HepG2 (cell line): ENCODE data around the gene GFRA4. TPM values are rescaled to one million over a fixed set of nuclear protein-coding genes. Genes with fewer than 3 reads are reported as not detected.

Experiments
- ATAC-seq: fragments of 200-7000 bp; cut with Tn5 transposase; 3 replicates; pipeline ENCODE4 v1.9.1; 2020; ENCODE audit warnings: mild to moderate bottlenecking, moderate library complexity
- BruUV-seq: library from RNA; stranded (reverse); fragments of 400-500 nt; replicated peaks from 2 replicates; lab custom pipeline; 2021; lab: Mats Ljungman, UMichigan
- CTCF ChIA-PET: fragments of 300-600 bp; formaldehyde crosslinking; extraction: SDS; loops from one replicate; lab custom pipeline; 2021; ENCODE audit warnings: low total read pairs, inconsistent platforms, low intra/inter-chr PET ratio; lab: Yijun Ruan, JAX
- POLR2A ChIA-PET: fragments of 350-600 bp; sonication (Branson Sonifier 250); formaldehyde crosslinking; loops from one replicate; lab custom pipeline; 2020; ENCODE audit warnings: antibody characterized with exemption, inconsistent platforms; lab: Yijun Ruan, JAX
- DNase-seq: peaks from one replicate; pipeline ENCODE4 v3.0.0-alpha.2; 2015; ENCODE audit warnings: low spot score
- FAIRE-seq: peaks from 3 replicates; lab custom pipeline; 2011; peaks lifted over from hg19 to GRCh38; lab: Jason Lieb, UNC
- H2AFZ ChIP-seq: one replicate; pipeline ENCODE4 v1.6.1; 2011; ENCODE audit warnings: low read length, inconsistent platforms
- H3K27ac ChIP-seq: fragments of 300-600 bp; 3 replicates; pipeline ENCODE4 v1.8.0; 2011; ENCODE audit warnings: mixed run types, mild to moderate bottlenecking, mixed read lengths, low read length, inconsistent platforms; ENCODE audit not compliant: insufficient read depth; ENCODE audit errors: extremely low read length
- H3K27me3 ChIP-seq, 2 experiments: fragments of 200-600 bp in 1 of 2; 2 replicates in 1 of 2; 3 replicates in 1 of 2; pipeline versions ENCODE4 v1.6.0 to v1.8.0; 2011; ENCODE audit warnings: low read length in 2 of 2, mild to moderate bottlenecking in 2 of 2, moderate library complexity in 2 of 2, inconsistent platforms in 1 of 2; ENCODE audit not compliant: insufficient read depth in 2 of 2, control insufficient read depth in 1 of 2
- H3K36me3 ChIP-seq, 2 experiments: fragments of 200-600 bp in 1 of 2; replicated peaks in 1 of 2; 2 replicates in 1 of 2; 3 replicates in 1 of 2; pipeline versions ENCODE4 v1.5.1 to v1.8.0; 2011; ENCODE audit warnings: low read length in 2 of 2, inconsistent platforms in 1 of 2; ENCODE audit not compliant: insufficient read depth in 2 of 2, control insufficient read depth in 1 of 2
- H3K4me1 ChIP-seq: 2 replicates; pipeline ENCODE4 v1.5.1; 2012; ENCODE audit warnings: low read length, inconsistent platforms; ENCODE audit not compliant: insufficient read depth
- H3K4me2 ChIP-seq: 2 replicates; pipeline ENCODE4 v1.6.0; 2011; ENCODE audit warnings: low read depth, low read length, inconsistent platforms
- H3K4me3 ChIP-seq, 3 experiments: fragments of 200-600 bp in 1 of 3; sonication (generic), shearing (Covaris generic) in 1 of 3; replicated peaks in 1 of 3; 2 replicates each; pipeline ENCODE4 v1.5.1; 2011 to 2016; ENCODE audit warnings: low read length in 3 of 3, inconsistent platforms in 2 of 3, low read depth in 2 of 3, mild to moderate bottlenecking in 2 of 3, control low read depth in 1 of 3, mixed read lengths in 1 of 3; ENCODE audit not compliant: insufficient read depth in 1 of 3
- H3K79me2 ChIP-seq: one replicate; pipeline ENCODE4 v1.6.1; 2011; ENCODE audit warnings: low read length, inconsistent platforms; ENCODE audit not compliant: insufficient read depth
- H3K9ac ChIP-seq: 2 replicates; pipeline ENCODE4 v1.6.0; 2011; ENCODE audit warnings: mild to moderate bottlenecking, low read depth, low read length, inconsistent platforms; ENCODE audit not compliant: insufficient read depth
- H3K9me3 ChIP-seq: 2 replicates; pipeline ENCODE4 v1.5.1; 2012; ENCODE audit warnings: mild to moderate bottlenecking, low read length
- H4K20me1 ChIP-seq: 2 replicates; pipeline ENCODE4 v1.6.0; 2011; ENCODE audit warnings: inconsistent platforms, mild to moderate bottlenecking, low read length, moderate library complexity; ENCODE audit not compliant: insufficient read depth
- SUZ12 ChIP-seq: fragments of 150-350 bp; IDR thresholded peaks from 2 replicates; pipeline ENCODE4 v1.6.1; 2014; ENCODE audit warnings: low read depth, low read length
- ZNF737 ChIP-seq: sonication (generic); formaldehyde crosslinking; IDR thresholded peaks from 2 replicates; pipeline ENCODE4 v1.5.0; 2020; ENCODE audit warnings: missing genetic modification reagents, mild to moderate bottlenecking, borderline replicate concordance
- ZNF891 ChIP-seq: sonication (generic); formaldehyde crosslinking; IDR thresholded peaks from 2 replicates; pipeline ENCODE4 v1.5.0; 2020; ENCODE audit warnings: mild to moderate bottlenecking, missing genetic modification reagents
- WGBS: methylation state at CpG from one replicate; pipeline ENCODE4 v1.1.6; 2017; ENCODE audit warnings: low lambda C conversion rate; 5-methylcytosine and 5-hydroxymethylcytosine counted together
- in situ Hi-C: cut with HindIII; loops from 2 replicates; pipeline ENCODE4 v1.10.0; 2017; ENCODE audit warnings: low pct_unique_long_range_greater_than_20kb; ENCODE audit not compliant: extremely low pct_ligation_motif_present
- intact Hi-C: fragments of 100-400 bp; cut with micrococcal nuclease; formaldehyde crosslinking; loops from one replicate; pipeline ENCODE4 v1.10.0; 2022; ENCODE audit not compliant: unreplicated experiment
- polyA plus RNA-seq, 8 experiments: library from polyadenylated mRNA; depleted of rRNA in 3 of 8; stranded (reverse) in 7 of 8; unstranded in 1 of 8; fragments of >200 nt; fragmentation: Illumina TruSeq in 4 of 8; extraction: Trizol in 4 of 8; gene quantifications; 2 replicates each; pipeline versions ENCODE4 v1.2.1 to v1.2.3, GENCODE V29; 2011 to 2016; ENCODE audit warnings: low read depth in 4 of 8, missing spikeins in 1 of 8, mixed read lengths in 1 of 8; ENCODE audit not compliant: insufficient read depth in 1 of 8
- total RNA-seq, 5 experiments: library from RNA; depleted of rRNA; stranded (reverse); fragments of >200 nt; fragmentation: Illumina TruSeq; extraction: Trizol; gene quantifications; 2 replicates each; pipeline ENCODE4 v1.2.3, GENCODE V29; 2016; ENCODE audit warnings: low read depth in 1 of 5
- TF ChIP-seq, protein P1 (sequence below): sonication (generic); formaldehyde crosslinking; IDR thresholded peaks from 2 replicates; pipeline ENCODE4 v1.4.0; 2020; ENCODE audit warnings: mild to moderate bottlenecking, missing genetic modification reagents
- TF ChIP-seq, protein P2 (sequence below): sonication (generic); formaldehyde crosslinking; IDR thresholded peaks from 2 replicates; pipeline ENCODE4 v1.4.0; 2020; ENCODE audit warnings: missing genetic modification reagents, mild to moderate bottlenecking, borderline replicate concordance
- TF ChIP-seq, protein P3 (sequence below): sonication (generic); formaldehyde crosslinking; conservative IDR thresholded peaks from 2 replicates; pipeline ENCODE4 v1.8.0; 2022; ENCODE audit warnings: missing genetic modification reagents
- TF ChIP-seq, protein P4 (sequence below): sonication (generic); formaldehyde crosslinking; IDR thresholded peaks from 2 replicates; pipeline ENCODE4 v1.4.0; 2020; ENCODE audit warnings: missing genetic modification reagents, borderline replicate concordance
- TF ChIP-seq, protein P5 (sequence below): sonication (generic); formaldehyde crosslinking; IDR thresholded peaks from 2 replicates; pipeline ENCODE4 v1.8.1; 2022; ENCODE audit warnings: mild to moderate bottlenecking, missing genetic modification reagents

GFRA4 gene
- total and polyA plus RNA-seq, 2 of the 13 experiments (the other 11 are each of a cell fraction or from before 2014, with no cell fraction given) = not detected

DNA sequence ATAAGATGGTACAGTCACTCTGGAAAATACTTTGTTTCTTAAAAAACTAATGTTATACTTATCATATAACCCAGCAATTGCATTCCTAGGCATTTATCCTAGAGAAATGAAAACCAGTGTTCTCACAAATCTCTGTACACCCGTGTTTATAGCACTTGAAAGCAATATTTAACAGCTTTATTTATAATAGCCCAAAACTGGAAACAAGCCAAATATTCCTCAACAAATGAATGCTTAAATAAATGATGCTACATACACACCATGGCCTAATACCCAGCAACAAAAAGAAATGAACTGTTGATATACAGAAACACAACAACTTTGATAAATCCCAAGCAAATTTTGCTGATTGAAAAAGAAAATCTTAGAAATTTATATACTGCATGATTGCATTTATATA is 51.3 kb downstream of the GFRA4 start:
- H3K27ac ChIP-seq = no peak overlapping the region
- H3K79me2 ChIP-seq = no peaks in the 10 kb centered on the region
- no peak overlapping the region for H3K4me3 ChIP-seq
- H3K4me1 ChIP-seq = no peaks in the 10 kb centered on the region
- H3K4me2 ChIP-seq = no peak overlapping the region
- DNase-seq (no peak), FAIRE-seq (no peak), ATAC-seq (no peak)
- no peaks in the 10 kb centered on the region for H4K20me1 ChIP-seq
- in situ Hi-C loops (no loop called here), intact Hi-C loops (no loop called here)
- 88% methylated on average over 1 of the region's 1 CpG for WGBS
- no peaks in the 10 kb centered on the region for H3K27me3 ChIP-seq
- no TSS peak for BruUV-seq
- no peak overlapping the region for H3K9ac ChIP-seq
- POLR2A ChIA-PET = no interaction called here
- no peak overlapping the region for H2AFZ ChIP-seq
- H3K9me3 ChIP-seq = no peaks in the 10 kb centered on the region
- CTCF ChIA-PET = no interaction called here
- peaks cover 5 to 17% of the 10 kb centered on the region in 2 experiments; a peak in 3 of 5 replicates for H3K36me3 ChIP-seq
- TF ChIP-seq, protein P1, sequence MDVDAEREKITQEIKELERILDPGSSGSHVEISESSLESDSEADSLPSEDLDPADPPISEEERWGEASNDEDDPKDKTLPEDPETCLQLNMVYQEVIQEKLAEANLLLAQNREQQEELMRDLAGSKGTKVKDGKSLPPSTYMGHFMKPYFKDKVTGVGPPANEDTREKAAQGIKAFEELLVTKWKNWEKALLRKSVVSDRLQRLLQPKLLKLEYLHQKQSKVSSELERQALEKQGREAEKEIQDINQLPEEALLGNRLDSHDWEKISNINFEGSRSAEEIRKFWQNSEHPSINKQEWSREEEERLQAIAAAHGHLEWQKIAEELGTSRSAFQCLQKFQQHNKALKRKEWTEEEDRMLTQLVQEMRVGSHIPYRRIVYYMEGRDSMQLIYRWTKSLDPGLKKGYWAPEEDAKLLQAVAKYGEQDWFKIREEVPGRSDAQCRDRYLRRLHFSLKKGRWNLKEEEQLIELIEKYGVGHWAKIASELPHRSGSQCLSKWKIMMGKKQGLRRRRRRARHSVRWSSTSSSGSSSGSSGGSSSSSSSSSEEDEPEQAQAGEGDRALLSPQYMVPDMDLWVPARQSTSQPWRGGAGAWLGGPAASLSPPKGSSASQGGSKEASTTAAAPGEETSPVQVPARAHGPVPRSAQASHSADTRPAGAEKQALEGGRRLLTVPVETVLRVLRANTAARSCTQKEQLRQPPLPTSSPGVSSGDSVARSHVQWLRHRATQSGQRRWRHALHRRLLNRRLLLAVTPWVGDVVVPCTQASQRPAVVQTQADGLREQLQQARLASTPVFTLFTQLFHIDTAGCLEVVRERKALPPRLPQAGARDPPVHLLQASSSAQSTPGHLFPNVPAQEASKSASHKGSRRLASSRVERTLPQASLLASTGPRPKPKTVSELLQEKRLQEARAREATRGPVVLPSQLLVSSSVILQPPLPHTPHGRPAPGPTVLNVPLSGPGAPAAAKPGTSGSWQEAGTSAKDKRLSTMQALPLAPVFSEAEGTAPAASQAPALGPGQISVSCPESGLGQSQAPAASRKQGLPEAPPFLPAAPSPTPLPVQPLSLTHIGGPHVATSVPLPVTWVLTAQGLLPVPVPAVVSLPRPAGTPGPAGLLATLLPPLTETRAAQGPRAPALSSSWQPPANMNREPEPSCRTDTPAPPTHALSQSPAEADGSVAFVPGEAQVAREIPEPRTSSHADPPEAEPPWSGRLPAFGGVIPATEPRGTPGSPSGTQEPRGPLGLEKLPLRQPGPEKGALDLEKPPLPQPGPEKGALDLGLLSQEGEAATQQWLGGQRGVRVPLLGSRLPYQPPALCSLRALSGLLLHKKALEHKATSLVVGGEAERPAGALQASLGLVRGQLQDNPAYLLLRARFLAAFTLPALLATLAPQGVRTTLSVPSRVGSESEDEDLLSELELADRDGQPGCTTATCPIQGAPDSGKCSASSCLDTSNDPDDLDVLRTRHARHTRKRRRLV (CRISPR knock-in tag) = no peak
- TF ChIP-seq, protein P2, sequence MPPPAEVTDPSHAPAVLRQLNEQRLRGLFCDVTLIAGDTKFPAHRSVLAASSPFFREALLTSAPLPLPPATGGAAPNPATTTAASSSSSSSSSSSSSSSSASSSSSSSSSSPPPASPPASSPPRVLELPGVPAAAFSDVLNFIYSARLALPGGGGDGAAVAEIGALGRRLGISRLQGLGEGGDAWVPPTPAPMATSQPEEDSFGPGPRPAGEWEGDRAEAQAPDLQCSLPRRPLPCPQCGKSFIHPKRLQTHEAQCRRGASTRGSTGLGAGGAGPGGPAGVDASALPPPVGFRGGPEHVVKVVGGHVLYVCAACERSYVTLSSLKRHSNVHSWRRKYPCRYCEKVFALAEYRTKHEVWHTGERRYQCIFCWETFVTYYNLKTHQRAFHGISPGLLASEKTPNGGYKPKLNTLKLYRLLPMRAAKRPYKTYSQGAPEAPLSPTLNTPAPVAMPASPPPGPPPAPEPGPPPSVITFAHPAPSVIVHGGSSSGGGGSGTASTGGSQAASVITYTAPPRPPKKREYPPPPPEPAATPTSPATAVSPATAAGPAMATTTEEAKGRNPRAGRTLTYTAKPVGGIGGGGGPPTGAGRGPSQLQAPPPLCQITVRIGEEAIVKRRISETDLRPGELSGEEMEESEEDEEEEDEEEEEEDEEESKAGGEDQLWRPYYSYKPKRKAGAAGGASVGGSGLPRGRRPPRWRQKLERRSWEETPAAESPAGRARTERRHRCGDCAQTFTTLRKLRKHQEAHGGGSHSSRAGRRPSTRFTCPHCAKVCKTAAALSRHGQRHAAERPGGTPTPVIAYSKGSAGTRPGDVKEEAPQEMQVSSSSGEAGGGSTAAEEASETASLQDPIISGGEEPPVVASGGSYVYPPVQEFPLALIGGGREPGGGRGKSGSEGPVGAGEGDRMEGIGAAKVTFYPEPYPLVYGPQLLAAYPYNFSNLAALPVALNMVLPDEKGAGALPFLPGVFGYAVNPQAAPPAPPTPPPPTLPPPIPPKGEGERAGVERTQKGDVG (CRISPR knock-in tag) = no peak
- TF ChIP-seq, protein P3, sequence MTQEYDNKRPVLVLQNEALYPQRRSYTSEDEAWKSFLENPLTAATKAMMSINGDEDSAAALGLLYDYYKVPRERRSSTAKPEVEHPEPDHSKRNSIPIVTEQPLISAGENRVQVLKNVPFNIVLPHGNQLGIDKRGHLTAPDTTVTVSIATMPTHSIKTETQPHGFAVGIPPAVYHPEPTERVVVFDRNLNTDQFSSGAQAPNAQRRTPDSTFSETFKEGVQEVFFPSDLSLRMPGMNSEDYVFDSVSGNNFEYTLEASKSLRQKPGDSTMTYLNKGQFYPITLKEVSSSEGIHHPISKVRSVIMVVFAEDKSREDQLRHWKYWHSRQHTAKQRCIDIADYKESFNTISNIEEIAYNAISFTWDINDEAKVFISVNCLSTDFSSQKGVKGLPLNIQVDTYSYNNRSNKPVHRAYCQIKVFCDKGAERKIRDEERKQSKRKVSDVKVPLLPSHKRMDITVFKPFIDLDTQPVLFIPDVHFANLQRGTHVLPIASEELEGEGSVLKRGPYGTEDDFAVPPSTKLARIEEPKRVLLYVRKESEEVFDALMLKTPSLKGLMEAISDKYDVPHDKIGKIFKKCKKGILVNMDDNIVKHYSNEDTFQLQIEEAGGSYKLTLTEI = no peak
- TF ChIP-seq SUZ12 = no peak
- TF ChIP-seq, protein P4, sequence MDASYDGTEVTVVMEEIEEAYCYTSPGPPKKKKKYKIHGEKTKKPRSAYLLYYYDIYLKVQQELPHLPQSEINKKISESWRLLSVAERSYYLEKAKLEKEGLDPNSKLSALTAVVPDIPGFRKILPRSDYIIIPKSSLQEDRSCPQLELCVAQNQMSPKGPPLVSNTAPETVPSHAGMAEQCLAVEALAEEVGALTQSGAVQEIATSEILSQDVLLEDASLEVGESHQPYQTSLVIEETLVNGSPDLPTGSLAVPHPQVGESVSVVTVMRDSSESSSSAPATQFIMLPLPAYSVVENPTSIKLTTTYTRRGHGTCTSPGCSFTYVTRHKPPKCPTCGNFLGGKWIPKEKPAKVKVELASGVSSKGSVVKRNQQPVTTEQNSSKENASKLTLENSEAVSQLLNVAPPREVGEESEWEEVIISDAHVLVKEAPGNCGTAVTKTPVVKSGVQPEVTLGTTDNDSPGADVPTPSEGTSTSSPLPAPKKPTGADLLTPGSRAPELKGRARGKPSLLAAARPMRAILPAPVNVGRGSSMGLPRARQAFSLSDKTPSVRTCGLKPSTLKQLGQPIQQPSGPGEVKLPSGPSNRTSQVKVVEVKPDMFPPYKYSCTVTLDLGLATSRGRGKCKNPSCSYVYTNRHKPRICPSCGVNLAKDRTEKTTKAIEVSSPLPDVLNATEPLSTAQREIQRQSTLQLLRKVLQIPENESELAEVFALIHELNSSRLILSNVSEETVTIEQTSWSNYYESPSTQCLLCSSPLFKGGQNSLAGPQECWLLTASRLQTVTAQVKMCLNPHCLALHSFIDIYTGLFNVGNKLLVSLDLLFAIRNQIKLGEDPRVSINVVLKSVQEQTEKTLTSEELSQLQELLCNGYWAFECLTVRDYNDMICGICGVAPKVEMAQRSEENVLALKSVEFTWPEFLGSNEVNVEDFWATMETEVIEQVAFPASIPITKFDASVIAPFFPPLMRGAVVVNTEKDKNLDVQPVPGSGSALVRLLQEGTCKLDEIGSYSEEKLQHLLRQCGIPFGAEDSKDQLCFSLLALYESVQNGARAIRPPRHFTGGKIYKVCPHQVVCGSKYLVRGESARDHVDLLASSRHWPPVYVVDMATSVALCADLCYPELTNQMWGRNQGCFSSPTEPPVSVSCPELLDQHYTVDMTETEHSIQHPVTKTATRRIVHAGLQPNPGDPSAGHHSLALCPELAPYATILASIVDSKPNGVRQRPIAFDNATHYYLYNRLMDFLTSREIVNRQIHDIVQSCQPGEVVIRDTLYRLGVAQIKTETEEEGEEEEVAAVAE (CRISPR knock-in tag) = no peak
- TF ChIP-seq, protein P5, sequence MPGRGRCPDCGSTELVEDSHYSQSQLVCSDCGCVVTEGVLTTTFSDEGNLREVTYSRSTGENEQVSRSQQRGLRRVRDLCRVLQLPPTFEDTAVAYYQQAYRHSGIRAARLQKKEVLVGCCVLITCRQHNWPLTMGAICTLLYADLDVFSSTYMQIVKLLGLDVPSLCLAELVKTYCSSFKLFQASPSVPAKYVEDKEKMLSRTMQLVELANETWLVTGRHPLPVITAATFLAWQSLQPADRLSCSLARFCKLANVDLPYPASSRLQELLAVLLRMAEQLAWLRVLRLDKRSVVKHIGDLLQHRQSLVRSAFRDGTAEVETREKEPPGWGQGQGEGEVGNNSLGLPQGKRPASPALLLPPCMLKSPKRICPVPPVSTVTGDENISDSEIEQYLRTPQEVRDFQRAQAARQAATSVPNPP = no peak
- no peak for TF ChIP-seq ZNF891 (CRISPR knock-in tag)
- no peak for TF ChIP-seq ZNF737 (CRISPR knock-in tag)
